GM21447 (cell line): ENCODE data around the gene DCST1.

ENCODE experiments used
- ATAC-seq: cut with Tn5 transposase; IDR thresholded peaks from one replicate; pipeline ENCODE4 v1.9.1; 2021; ENCODE audit not compliant: unreplicated experiment

DCST1 gene

GRCh38 chr1:155050560-155051341 lies 17.1 kb downstream of the DCST1 start, which contains the start of gene ADAM15:
TSS of gene ADAM15 (plus strand) at chr1:155051316. CDS start at chr1:155051387, 71 bp downstream.
- peak; percentile 49 for ATAC-seq

GRCh38 chr1:155051342-155051776 lies 17.7 kb downstream of the DCST1 start:
- ATAC-seq = no peak

GRCh38 chr1:155051777-155052398 lies 18.3 kb downstream of the DCST1 start:
- no peak for ATAC-seq

DNA sequence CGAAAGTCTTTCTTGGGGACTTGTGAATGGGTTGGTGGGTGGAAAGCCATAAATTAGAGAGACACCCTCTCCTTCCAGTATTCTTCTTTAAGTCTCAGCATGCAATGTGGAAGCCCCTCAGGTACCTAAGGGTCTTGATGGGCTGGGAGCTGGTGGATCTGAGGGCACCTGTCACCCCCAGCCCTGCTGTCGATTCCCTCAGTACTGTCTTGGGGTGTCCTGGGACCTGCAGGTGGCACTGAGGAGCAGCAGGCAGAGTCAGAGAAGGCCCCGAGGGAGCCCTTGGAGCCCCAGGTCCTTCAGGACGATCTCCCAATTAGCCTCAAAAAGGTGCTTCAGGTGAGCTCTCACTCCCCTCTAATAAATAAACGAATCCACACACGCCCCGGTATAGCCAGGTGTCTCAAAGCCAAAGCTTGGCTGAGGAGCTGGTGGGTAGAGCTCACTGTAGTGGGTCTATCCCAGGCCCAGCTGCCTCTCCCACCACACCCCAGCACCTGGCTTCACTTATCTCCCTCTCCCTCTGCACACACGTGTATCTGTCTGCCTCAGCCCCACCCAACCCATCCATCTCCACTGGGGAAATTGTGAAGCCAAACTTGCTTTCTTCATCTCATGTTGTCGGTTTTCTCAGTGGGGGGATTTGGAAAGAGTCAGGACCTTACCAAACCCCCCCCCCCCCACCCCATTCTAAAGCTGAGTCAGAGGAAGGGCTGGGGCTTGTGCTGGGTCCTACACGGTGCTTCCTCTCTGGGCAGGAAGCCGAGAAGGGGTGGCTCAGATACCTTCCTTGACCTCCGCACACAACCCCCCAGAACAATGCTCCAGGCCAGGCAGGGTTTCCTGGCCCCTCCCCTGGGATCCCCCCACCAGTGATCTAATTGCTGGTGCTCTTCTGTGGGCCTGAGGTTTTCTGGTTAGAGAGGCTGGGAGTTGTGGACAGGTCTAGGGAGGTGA lies 19.1 kb downstream of the DCST1 start:
- no peak for ATAC-seq

GRCh38 chr1:155053531-155054105 lies 20.0 kb downstream of the DCST1 start:
- ATAC-seq = no peak

DNA sequence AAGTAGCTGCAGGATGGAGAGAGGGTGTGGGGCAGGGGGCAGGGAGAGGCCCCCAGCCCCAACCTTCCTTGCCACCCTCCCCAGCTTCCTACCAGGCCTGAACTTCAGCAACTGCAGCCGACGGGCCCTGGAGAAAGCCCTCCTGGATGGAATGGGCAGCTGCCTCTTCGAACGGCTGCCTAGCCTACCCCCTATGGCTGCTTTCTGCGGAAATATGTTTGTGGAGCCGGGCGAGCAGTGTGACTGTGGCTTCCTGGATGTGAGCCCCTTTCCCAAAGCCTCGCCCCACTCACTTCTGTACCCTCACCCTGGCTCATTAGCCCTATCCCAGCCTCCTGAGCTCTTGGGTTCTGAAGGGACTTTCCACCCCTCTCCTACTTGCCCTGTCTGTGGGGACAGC lies 23.5 kb downstream of the DCST1 start:
- no peak for ATAC-seq

DNA sequence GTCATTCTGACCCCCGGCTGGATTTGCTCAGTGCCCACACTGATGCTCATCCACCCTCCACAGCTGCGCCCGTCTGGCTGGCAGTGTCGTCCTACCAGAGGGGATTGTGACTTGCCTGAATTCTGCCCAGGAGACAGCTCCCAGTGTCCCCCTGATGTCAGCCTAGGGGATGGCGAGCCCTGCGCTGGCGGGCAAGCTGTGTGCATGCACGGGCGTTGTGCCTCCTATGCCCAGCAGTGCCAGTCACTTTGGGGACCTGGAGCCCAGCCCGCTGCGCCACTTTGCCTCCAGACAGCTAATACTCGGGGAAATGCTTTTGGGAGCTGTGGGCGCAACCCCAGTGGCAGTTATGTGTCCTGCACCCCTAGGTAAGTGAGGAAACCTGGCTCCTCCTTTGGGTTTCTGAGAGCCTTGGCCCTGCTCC lies 24.2 kb downstream of the DCST1 start:
- no peak for ATAC-seq

DNA sequence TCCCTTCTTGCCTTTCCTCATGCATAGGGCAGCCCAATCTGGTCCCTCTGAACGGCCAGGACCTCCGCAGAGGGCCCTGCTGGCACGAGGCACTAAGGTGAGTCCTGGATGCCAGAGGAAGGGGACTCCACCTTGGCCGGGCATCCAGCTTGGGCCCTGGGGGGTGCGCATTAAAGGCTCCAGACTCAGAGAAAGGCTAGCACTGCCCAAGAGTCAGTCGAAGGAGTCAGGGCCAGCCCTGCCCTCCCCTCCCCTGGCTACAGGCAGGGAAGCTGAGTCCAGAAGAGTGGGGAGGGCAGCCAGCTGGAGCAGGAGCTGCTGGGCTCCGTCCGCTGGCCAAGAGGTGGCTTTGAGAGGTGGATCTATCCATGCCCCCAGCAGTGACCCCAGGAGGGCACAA lies 27.1 kb downstream of the DCST1 start:
- no peak for ATAC-seq

DNA sequence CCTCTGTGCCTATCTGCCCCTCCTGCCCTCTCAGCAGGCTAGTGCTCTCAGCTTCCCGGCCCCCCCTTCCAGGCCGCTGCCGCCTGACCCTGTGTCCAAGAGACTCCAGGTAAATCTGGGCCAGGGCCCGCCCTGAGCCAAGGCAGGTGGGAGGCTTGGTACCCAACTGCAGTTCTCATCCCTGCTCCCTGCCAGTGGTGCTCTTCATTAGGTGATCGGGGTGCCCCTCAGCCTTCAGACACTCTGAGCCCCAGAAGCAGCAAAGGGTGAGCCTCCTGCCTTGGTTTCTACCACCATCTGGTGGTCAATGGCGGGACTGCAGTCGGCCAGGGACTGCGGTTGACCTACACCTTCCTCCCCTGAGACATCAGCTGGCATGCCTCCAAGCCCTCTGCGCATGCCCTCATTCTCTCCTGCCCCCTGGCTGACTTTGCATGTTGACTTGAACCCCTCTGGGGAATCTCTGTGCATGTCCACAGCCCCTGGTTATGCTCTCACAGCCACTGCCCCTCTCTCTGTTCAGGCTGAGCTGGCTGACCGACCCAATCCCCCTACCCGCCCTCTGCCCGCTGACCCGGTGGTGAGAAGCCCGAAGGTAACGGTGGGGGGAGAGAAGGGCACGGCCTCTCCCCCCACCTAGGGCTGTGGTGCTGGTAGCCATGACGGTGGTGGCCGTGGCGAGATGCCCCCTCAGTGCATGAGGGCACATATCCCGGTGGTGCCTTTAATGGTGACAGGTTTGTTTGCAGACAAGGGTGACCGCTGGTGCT lies 27.9 kb downstream of the DCST1 start:
- peak; percentile 33 for ATAC-seq

- ATAC-seq = no peak
These were observed 28.6 kb downstream of the DCST1 start for GRCh38 chr1:155062151-155062686.

DNA sequence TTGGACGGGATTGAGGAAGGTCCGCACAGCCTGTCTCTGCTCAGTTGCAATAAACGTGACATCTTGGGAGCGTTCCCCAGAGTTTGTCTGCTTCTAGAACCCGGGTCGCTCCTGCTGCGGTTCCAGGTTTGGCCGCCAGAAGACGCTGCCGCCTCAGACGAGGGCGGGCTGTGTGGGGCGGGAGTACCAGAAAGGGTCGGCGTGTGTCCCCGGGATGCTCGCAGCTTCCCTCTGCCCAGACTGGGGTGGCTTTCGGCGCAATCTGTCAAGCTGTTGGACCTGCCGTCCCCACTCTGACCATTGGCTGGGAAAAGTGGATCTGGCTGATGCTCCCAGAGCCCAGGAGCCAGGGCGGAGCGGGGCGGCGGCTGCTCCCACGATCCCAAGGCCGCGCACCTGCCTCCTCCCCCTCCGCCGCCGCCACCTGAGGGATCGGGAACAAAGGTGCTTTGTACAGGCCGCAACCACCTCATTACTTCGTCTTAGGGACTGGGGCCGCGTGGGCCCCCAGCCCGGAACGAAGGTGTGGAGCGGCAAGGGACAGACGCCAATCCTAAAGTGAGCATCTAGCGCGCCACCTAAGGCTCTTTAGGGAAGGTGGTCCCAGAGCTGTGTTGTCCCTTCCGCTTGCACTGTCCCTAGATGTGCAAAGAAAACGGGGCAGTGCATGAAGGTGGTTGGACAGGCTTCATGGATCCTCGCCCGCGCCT lies 29.2 kb downstream of the DCST1 start:
- no peak for ATAC-seq

- peak; percentile 66 for ATAC-seq
These were observed 30.0 kb downstream of the DCST1 start, which contains the start of gene EFNA4 for GRCh38 chr1:155063550-155064110. TSS of gene EFNA4 (plus strand) at chr1:155063740. CDS start at chr1:155063824, 84 bp downstream.

DNA sequence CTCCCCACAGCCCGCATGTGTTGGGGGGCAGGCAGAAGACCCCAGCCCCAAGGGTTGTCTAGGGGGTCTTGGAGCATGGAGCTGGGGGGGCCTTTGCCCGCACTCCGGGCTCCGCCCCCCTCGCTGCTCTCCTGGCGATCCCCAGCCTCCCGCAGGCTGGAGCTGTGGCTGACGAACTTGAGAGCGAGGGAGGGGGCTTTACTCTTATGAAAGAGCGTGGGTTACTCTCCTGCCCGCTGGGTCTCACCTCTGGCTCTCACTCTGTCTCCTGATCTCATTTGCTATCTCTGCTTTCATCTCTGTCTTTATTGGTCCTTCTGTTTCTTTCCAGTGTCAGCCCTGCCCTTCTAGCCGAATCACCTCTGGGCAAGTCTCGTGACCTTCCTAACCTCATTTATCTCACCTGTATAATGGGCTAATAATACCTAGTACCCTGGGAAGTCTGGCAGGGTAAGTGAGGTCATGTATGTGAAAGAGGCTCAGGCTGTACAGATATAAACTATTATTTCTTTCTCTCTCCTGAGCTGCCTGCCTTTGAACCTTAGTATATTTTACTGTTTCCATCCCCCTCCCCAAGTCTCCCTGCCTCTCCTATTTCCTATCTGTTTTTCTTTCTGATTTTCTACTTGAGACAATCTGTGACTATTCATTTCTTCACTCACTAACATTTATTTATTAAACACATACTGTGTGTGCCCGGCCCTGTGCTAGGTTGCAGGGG lies 30.6 kb downstream of the DCST1 start:
- ATAC-seq = no peak

GRCh38 chr1:155064832-155065429 lies 31.3 kb downstream of the DCST1 start:
- no peak for ATAC-seq

DNA sequence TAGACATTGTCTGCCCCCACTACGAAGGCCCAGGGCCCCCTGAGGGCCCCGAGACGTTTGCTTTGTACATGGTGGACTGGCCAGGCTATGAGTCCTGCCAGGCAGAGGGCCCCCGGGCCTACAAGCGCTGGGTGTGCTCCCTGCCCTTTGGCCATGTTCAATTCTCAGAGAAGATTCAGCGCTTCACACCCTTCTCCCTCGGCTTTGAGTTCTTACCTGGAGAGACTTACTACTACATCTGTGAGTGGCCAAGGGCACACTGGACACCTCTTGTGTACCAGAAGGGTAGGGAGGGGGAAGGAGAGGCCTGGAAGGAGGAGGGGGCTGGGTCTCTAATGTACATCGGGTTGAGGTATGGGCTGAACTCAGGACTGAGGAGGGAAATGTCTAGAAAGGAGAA lies 33.2 kb downstream of the DCST1 start:
- ATAC-seq = no peak

DNA sequence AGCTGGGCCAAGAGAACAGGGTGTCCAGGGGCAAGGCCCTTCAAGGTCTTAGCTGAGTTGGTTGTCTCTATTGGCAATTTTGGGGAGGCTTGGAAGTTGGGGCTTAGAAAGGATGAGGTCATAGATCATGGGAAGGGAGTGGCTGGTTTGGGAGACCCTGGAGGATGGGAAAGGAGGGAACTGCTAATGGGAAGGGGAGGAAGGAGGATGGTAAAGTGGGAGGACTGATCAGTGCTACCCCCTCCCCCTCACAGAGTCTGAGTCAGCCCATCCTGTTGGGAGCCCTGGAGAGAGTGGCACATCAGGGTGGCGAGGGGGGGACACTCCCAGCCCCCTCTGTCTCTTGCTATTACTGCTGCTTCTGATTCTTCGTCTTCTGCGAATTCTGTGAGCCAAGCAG lies 35.0 kb downstream of the DCST1 start:
- no peak for ATAC-seq

GRCh38 chr1:155069551-155070157 lies 36.0 kb downstream of the DCST1 start:
- ATAC-seq = no peak
